CD4-positive, alpha-beta T cell treated with Interleukin-12 subunit alpha and Interleukin-12 subunit beta, for 1 hour (primary cell): Measurements from ENCODE around the gene FKBP2.
A peak's percentile ranks its signal among the peaks of the same experiment; 100 is the strongest.

Source experiments
- DNase-seq: peaks from one replicate; pipeline ENCODE4 v3.0.0-alpha.2; 2020

The FKBP2 gene

GRCh38 chr11:64219755-64220154 is 21.1 kb upstream of the FKBP2 start:
- no peak for DNase-seq

GRCh38 chr11:64220271-64220670 is 20.6 kb upstream of the FKBP2 start:
- DNase-seq = no peak

GRCh38 chr11:64220798-64221197 is 20.1 kb upstream of the FKBP2 start:
- no peak for DNase-seq

- DNase-seq = no peak
Measured at GRCh38 chr11:64222651-64223000, 18.3 kb upstream of the FKBP2 start.

- no peak for DNase-seq
Measured at GRCh38 chr11:64223001-64223651, 17.8 kb upstream of the FKBP2 start.

GRCh38 chr11:64224151-64224890 is 16.6 kb upstream of the FKBP2 start:
- DNase-seq = no peak

- no peak for DNase-seq
Measured at GRCh38 chr11:64224891-64225607, 15.8 kb upstream of the FKBP2 start.

- DNase-seq = peak; percentile 88
Measured at GRCh38 chr11:64225608-64226506, 15.0 kb upstream of the FKBP2 start, which contains the start of the genes NUDT22 and TRPT1. TSS of gene NUDT22 (plus strand) at chr11:64226274. CDS start at chr11:64226653, 379 bp downstream. TSS of gene TRPT1 (minus strand) at chr11:64226186. CDS start at chr11:64225860, 326 bp downstream.

GRCh38 chr11:64226507-64227051 is 14.3 kb upstream of the FKBP2 start:
- DNase-seq = peak; percentile 69

GRCh38 chr11:64227405-64227956 is 13.4 kb upstream of the FKBP2 start:
- no peak for DNase-seq

- no peak for DNase-seq
Measured at GRCh38 chr11:64229090-64229743, 11.7 kb upstream of the FKBP2 start.

- DNase-seq = no peak
Measured at GRCh38 chr11:64229744-64230170, 11.1 kb upstream of the FKBP2 start.

GRCh38 chr11:64230171-64230984 is 10.5 kb upstream of the FKBP2 start, which contains the start of gene DNAJC4:
TSS of gene DNAJC4 (plus strand) at chr11:64230548. CDS start at chr11:64230855, 307 bp downstream.
- DNase-seq = peak; percentile 90

GRCh38 chr11:64230985-64231365 is 9.9 kb upstream of the FKBP2 start:
- DNase-seq = no peak

- no peak for DNase-seq
Measured at GRCh38 chr11:64231546-64231945, 9.3 kb upstream of the FKBP2 start.

- DNase-seq = no peak
Measured at GRCh38 chr11:64232182-64232966, 8.5 kb upstream of the FKBP2 start.

GRCh38 chr11:64232967-64233315 is 8.0 kb upstream of the FKBP2 start:
- no peak for DNase-seq

- DNase-seq = peak; percentile 84
Measured at GRCh38 chr11:64233913-64234586, 6.8 kb upstream of the FKBP2 start, which contains the start of gene VEGFB. TSS of gene VEGFB (plus strand) at chr11:64234584. CDS start at chr11:64234834, 250 bp downstream.
